Measurements from ENCODE around the gene CDH13.

GRCh38 chr16:82852388-82853008 is 225.7 kb downstream of the CDH13 start:
- TF ChIP-seq CTCF (conservative IDR thresholded peaks at IDR 0.05) (no peak), ZFX (IDR thresholded peaks at IDR 0.05) (no peak)
